IMR-90 (cell line): ENCODE results near the gene PHEX. TPM values are rescaled to one million over a fixed set of nuclear protein-coding genes. Genes with fewer than 3 reads are reported as not detected.

Experiments
- ATAC-seq: fragments of 200-7000 bp; cut with Tn5 transposase; 2 replicates; pipeline ENCODE4 v1.9.1; 2020; ENCODE audit warnings: low read depth, mild to moderate bottlenecking, moderate library complexity
- BruUV-seq: library from RNA; stranded (reverse); fragments of 400-500 nt; replicated peaks from 2 replicates; lab custom pipeline; 2021; lab: Mats Ljungman, UMichigan
- CTCF ChIA-PET: fragments of 300-600 bp; formaldehyde crosslinking; extraction: SDS; loops from one replicate; lab custom pipeline; 2021; ENCODE audit warnings: antibody characterized with exemption; lab: Yijun Ruan, JAX
- POLR2A ChIA-PET: fragments of 300-600 bp; sonication (Branson Sonifier 250); formaldehyde crosslinking; loops from one replicate; lab custom pipeline; 2022; ENCODE audit warnings: antibody characterized with exemption; ENCODE audit not compliant: unreplicated experiment; lab: Charles Lee
- DNase-seq: peaks from one replicate; pipeline ENCODE4 v3.0.0; 2013
- H2AFZ ChIP-seq: replicated peaks from 2 replicates; pipeline ENCODE3; 2013; ENCODE audit warnings: low read length, mild to moderate bottlenecking; ENCODE audit not compliant: poor library complexity
- H2AK5ac ChIP-seq: 2 replicates; pipeline ENCODE4 v1.6.1; 2013; ENCODE audit warnings: low read depth, low read length, inconsistent platforms
- H2AK9ac ChIP-seq: replicated peaks from 2 replicates; pipeline ENCODE3; 2013; ENCODE audit warnings: mild to moderate bottlenecking, low read depth, low read length, moderate library complexity; ENCODE audit not compliant: poor library complexity
- H2BK120ac ChIP-seq: 2 replicates; pipeline ENCODE4 v1.6.1; 2013; ENCODE audit warnings: low read depth, low read length, inconsistent platforms
- H2BK15ac ChIP-seq: 3 replicates; pipeline ENCODE4 v1.6.1; 2013; ENCODE audit warnings: low read depth, low read length, inconsistent platforms
- H2BK20ac ChIP-seq: 2 replicates; pipeline ENCODE4 v1.6.1; 2013; ENCODE audit warnings: low read depth, mild to moderate bottlenecking, inconsistent platforms, low read length, moderate library complexity
- H2BK5ac ChIP-seq: 2 replicates; pipeline ENCODE4 v1.6.1; 2013; ENCODE audit warnings: mild to moderate bottlenecking, low read depth, low read length, inconsistent platforms; ENCODE audit not compliant: poor library complexity, severe bottlenecking
- H3K14ac ChIP-seq: replicated peaks from 2 replicates; pipeline ENCODE4 v1.6.1; 2013; ENCODE audit warnings: low read depth, low read length, inconsistent platforms
- H3K18ac ChIP-seq: 2 replicates; pipeline ENCODE4 v1.6.1; 2013; ENCODE audit warnings: low read depth, low read length, control low read depth
- H3K23ac ChIP-seq: 2 replicates; pipeline ENCODE4 v1.6.1; 2013; ENCODE audit warnings: low read depth, low read length, inconsistent platforms
- H3K27ac ChIP-seq: 2 replicates; pipeline ENCODE4 v1.5.1; 2013; ENCODE audit warnings: mild to moderate bottlenecking, control low read depth, low read length; ENCODE audit not compliant: insufficient read depth
- H3K27me3 ChIP-seq: 2 replicates; pipeline ENCODE4 v1.6.1; 2013; ENCODE audit warnings: low read length; ENCODE audit not compliant: control insufficient read depth, insufficient read depth
- H3K36me3 ChIP-seq: 2 replicates; pipeline ENCODE4 v1.6.1; 2013; ENCODE audit warnings: low read length, mixed read lengths; ENCODE audit not compliant: control insufficient read depth, insufficient read depth
- H3K4ac ChIP-seq: 2 replicates; pipeline ENCODE4 v1.6.1; 2013; ENCODE audit warnings: low read depth, low read length, inconsistent platforms
- H3K4me1 ChIP-seq: 2 replicates; pipeline ENCODE4 v1.6.1; 2013; ENCODE audit warnings: low read length, mixed read lengths; ENCODE audit not compliant: control insufficient read depth, insufficient read depth
- H3K4me2 ChIP-seq: 2 replicates; pipeline ENCODE4 v1.6.1; 2013; ENCODE audit warnings: low read depth, mild to moderate bottlenecking, control low read depth, low read length, moderate library complexity
- H3K4me3 ChIP-seq: 2 replicates; pipeline ENCODE4 v1.5.1; 2013; ENCODE audit warnings: low read depth, mild to moderate bottlenecking, control low read depth, low read length, moderate library complexity; ENCODE audit not compliant: insufficient read depth
- H3K56ac ChIP-seq: 2 replicates; pipeline ENCODE4 v1.6.1; 2013; ENCODE audit warnings: low read length, inconsistent platforms; ENCODE audit not compliant: insufficient read depth; ENCODE audit errors: extremely low read depth
- H3K79me1 ChIP-seq, 2 experiments: 2 replicates each; pipeline ENCODE4 v1.6.1; 2013; ENCODE audit warnings: low read length in 2 of 2, inconsistent platforms in 1 of 2, low read depth in 1 of 2
- H3K9ac ChIP-seq: 2 replicates; pipeline ENCODE4 v1.6.1; 2013; ENCODE audit warnings: low read depth, low read length, control low read depth
- H3K9me1 ChIP-seq: 2 replicates; pipeline ENCODE4 v1.6.1; 2013; ENCODE audit warnings: low read length, inconsistent platforms; ENCODE audit not compliant: insufficient read depth
- H3K9me3 ChIP-seq: 2 replicates; pipeline ENCODE4 v1.6.1; 2013; ENCODE audit warnings: low read length; ENCODE audit not compliant: control insufficient read depth, insufficient read depth
- H4K20me1 ChIP-seq: 2 replicates; pipeline ENCODE4 v1.6.1; 2013; ENCODE audit warnings: low read length, inconsistent platforms; ENCODE audit not compliant: insufficient read depth
- H4K5ac ChIP-seq: 2 replicates; pipeline ENCODE4 v1.6.1; 2013; ENCODE audit warnings: mild to moderate bottlenecking, low read depth, low read length, control low read depth
- H4K8ac ChIP-seq, 2 experiments: 2 replicates each; pipeline ENCODE4 v1.6.1; 2013; ENCODE audit warnings: low read depth in 2 of 2, low read length in 2 of 2, control low read depth in 1 of 2, inconsistent platforms in 1 of 2
- H4K91ac ChIP-seq: 2 replicates; pipeline ENCODE4 v1.6.1; 2013; ENCODE audit warnings: low read depth, low read length, inconsistent platforms; ENCODE audit not compliant: insufficient read depth
- MAFK ChIP-seq: IDR thresholded peaks from 2 replicates; pipeline ENCODE4 v1.6.1; 2012; ENCODE audit warnings: low read depth, low read length, improper control_type of control experiment
- RAD21 ChIP-seq: IDR thresholded peaks from 2 replicates; pipeline ENCODE4 v1.6.1; 2012; ENCODE audit warnings: low read length, improper control_type of control experiment
- RCOR1 ChIP-seq: IDR thresholded peaks from 2 replicates; pipeline ENCODE4 v1.6.1; 2012; ENCODE audit warnings: mild to moderate bottlenecking, low read length, improper control_type of control experiment; ENCODE audit not compliant: insufficient replicate concordance
- SMC3 ChIP-seq: fragments of 150-350 bp; IDR thresholded peaks from 2 replicates; pipeline ENCODE4 v1.6.1; 2016; ENCODE audit warnings: low read depth, mild to moderate bottlenecking, antibody characterized with exemption, low read length, moderate library complexity
- WGBS, 2 experiments: methylation state at CpG; one replicate each; pipeline versions ENCODE4 v1.1.5 to v1.1.7; 2013; ENCODE audit warnings: missing lambda C conversion rate in 2 of 2; ENCODE audit not compliant: insufficient read length in 1 of 2; ENCODE audit errors: extremely low coverage in 2 of 2; 5-methylcytosine and 5-hydroxymethylcytosine counted together
- dilution Hi-C: fragments of 300-500 bp; cut with HindIII; formaldehyde crosslinking; loops from one replicate; pipeline ENCODE4 v1.14.3; 2018; ENCODE audit warnings: low sequenced_read_pairs; ENCODE audit not compliant: unreplicated experiment
- in situ Hi-C: fragments of 300-500 bp; cut with MboI; formaldehyde crosslinking; loops from 3 replicates; pipeline ENCODE4 v1.14.3; 2019; ENCODE audit warnings: low sequenced_read_pairs, inconsistent platforms, mixed read lengths
- intact Hi-C: fragments of 100-400 bp; cut with micrococcal nuclease; formaldehyde crosslinking; loops from 2 replicates; pipeline ENCODE4 v1.10.0; 2022
- polyA plus RNA-seq, 3 experiments: library from polyadenylated mRNA; depleted of rRNA; stranded (reverse); fragments of >200 nt; gene quantifications; 2 replicates each; pipeline ENCODE4 v1.2.3, GENCODE V29; 2012; ENCODE audit warnings: low replicate concordance in 1 of 3
- total RNA-seq: library from RNA; depleted of rRNA; stranded (reverse); fragments of >200 nt; gene quantifications from 2 replicates; pipeline ENCODE4 v1.2.3, GENCODE V29; 2012
- TF ChIP-seq, protein P1 (sequence below): conservative IDR thresholded peaks from 2 replicates; pipeline ENCODE4 v1.5.1; 2012; ENCODE audit warnings: mild to moderate bottlenecking, low read depth, low read length, improper control_type of control experiment

The PHEX gene
- total and polyA plus RNA-seq, 2 of the 4 experiments (the other 2 are of a cell fraction): 0.10 to 0.18 TPM

DNA sequence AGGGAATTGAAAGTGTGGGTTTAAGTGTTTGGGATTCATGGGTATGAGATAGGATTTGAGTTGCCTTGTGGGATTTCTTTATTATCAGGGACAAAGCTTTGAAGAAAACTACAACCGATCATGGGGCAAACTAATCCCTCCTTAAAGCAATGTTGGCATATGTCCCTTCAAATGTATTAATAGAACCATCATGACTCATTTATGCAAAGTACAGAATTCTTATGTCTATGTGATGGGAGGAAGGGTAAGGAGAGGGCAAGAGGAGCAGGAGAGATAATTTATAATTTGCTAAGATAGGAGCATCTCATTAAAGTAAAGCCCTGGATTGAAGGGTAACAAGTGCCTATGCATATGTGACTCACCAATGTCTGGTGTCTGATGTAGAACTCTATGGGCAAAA is 94.2 kb downstream of the PHEX start:
- H2AFZ ChIP-seq: no peak overlapping the region
- H3K9me3 ChIP-seq: no peaks in the 10 kb centered on the region
- no peaks in the 10 kb centered on the region for H3K79me1 ChIP-seq
- H2BK5ac ChIP-seq: no peak overlapping the region
- H2AK9ac ChIP-seq: no peak overlapping the region
- H3K27me3 ChIP-seq: no peaks in the 10 kb centered on the region
- in situ Hi-C loops (no loop called here), intact Hi-C loops (no loop called here), dilution Hi-C loops (no loop called here)
- ChIA-PET CTCF (interaction anchor here (0.5 kb wide), 1 partner anchor 863 kb away, joined by 3 read pairs; no protein-coding TSS in a partner anchor), POLR2A (no interaction called here)
- no peak overlapping the region for H4K91ac ChIP-seq
- no peak overlapping the region for H2BK20ac ChIP-seq
- no peaks in the 10 kb centered on the region for H3K36me3 ChIP-seq
- DNase-seq (peak; percentile 27), ATAC-seq (no peak)
- H3K14ac ChIP-seq: no peak overlapping the region
- TF ChIP-seq MAFK (no peak), SMC3 (no peak), RCOR1 (no peak), RAD21 (no peak)
- TF ChIP-seq, protein P1, sequence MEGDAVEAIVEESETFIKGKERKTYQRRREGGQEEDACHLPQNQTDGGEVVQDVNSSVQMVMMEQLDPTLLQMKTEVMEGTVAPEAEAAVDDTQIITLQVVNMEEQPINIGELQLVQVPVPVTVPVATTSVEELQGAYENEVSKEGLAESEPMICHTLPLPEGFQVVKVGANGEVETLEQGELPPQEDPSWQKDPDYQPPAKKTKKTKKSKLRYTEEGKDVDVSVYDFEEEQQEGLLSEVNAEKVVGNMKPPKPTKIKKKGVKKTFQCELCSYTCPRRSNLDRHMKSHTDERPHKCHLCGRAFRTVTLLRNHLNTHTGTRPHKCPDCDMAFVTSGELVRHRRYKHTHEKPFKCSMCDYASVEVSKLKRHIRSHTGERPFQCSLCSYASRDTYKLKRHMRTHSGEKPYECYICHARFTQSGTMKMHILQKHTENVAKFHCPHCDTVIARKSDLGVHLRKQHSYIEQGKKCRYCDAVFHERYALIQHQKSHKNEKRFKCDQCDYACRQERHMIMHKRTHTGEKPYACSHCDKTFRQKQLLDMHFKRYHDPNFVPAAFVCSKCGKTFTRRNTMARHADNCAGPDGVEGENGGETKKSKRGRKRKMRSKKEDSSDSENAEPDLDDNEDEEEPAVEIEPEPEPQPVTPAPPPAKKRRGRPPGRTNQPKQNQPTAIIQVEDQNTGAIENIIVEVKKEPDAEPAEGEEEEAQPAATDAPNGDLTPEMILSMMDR: no peak
- H3K4ac ChIP-seq: no peak overlapping the region
- H2BK120ac ChIP-seq: no peak overlapping the region
- BruUV-seq: no TSS peak
- H2AK5ac ChIP-seq: no peak overlapping the region
- no peak overlapping the region for H2BK15ac ChIP-seq
- H4K20me1 ChIP-seq: no peaks in the 10 kb centered on the region
- no CpG with 5 or more reads among the region's 1 CpG for WGBS, 2 experiments
- no peak overlapping the region for H3K4me3 ChIP-seq
- no peak overlapping the region for H3K23ac ChIP-seq
- H4K8ac ChIP-seq: no peak overlapping the region
- no peak overlapping the region for H4K5ac ChIP-seq
- no peaks in the 10 kb centered on the region for H3K4me1 ChIP-seq
- no peak overlapping the region for H3K27ac ChIP-seq
- H3K9ac ChIP-seq: no peak overlapping the region
- H3K9me1 ChIP-seq: no peaks in the 10 kb centered on the region
- no peak overlapping the region for H3K4me2 ChIP-seq
- no peak overlapping the region for H3K18ac ChIP-seq
- no peak overlapping the region for H3K56ac ChIP-seq
